ENCODE data around the gene KIFAP3.

DNA sequence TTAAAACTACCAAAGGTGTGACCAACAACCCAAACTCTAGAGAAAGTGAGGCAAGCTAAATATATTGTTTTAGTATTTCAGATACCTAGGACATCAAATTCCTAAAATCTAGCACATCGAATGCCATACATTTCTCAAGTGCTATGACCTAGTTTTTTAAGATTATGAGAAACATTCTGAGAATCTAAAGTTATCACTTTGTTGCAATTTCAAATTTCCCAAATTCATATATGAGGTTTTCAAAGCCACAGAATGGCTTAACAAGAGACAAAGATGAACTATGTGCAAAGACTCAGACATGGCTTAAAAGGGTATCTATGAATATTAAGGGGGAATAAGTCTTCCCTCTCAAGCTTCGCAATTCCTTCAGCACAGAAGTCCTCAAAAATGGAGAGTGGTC lies 187.6 kb downstream of the KIFAP3 start:
- TF ChIP-seq, protein P1, sequence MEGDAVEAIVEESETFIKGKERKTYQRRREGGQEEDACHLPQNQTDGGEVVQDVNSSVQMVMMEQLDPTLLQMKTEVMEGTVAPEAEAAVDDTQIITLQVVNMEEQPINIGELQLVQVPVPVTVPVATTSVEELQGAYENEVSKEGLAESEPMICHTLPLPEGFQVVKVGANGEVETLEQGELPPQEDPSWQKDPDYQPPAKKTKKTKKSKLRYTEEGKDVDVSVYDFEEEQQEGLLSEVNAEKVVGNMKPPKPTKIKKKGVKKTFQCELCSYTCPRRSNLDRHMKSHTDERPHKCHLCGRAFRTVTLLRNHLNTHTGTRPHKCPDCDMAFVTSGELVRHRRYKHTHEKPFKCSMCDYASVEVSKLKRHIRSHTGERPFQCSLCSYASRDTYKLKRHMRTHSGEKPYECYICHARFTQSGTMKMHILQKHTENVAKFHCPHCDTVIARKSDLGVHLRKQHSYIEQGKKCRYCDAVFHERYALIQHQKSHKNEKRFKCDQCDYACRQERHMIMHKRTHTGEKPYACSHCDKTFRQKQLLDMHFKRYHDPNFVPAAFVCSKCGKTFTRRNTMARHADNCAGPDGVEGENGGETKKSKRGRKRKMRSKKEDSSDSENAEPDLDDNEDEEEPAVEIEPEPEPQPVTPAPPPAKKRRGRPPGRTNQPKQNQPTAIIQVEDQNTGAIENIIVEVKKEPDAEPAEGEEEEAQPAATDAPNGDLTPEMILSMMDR (IDR thresholded peaks at IDR 0.05), result no peak
- TF ChIP-seq POLR2A (IDR thresholded peaks at IDR 0.05), result no peak

All from esophagus squamous epithelium (tissue), 4 donors.